ENCODE data around the gene CRHBP. TPM values are rescaled to one million over a fixed set of nuclear protein-coding genes. Genes with fewer than 3 reads are reported as not detected.

Gene CRHBP
- total RNA-seq, 4 donors from 2014 or later: 1.4 to 2.1 TPM; not detected in 2

DNA sequence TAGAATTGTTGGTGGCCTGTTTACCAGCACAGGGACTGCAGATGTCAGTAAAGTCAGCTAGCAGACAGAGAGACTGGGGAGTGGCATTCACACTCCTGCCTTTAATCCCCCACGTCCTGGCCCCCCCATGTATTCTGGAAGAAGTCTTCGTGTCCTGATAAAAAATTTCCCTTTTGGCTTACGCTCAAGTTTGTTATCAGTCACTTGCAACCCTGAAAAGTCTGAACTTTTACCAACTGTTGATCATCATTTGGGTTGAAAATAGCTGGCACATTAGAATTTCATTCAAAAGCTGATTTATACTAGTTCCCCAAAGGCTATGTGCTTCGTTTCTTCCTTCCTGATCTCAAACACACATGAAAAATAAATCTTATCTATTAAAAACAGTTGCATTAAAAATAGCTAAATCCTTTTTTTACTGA lies 5.8 kb upstream of the CRHBP start:
- TF ChIP-seq, protein P1, sequence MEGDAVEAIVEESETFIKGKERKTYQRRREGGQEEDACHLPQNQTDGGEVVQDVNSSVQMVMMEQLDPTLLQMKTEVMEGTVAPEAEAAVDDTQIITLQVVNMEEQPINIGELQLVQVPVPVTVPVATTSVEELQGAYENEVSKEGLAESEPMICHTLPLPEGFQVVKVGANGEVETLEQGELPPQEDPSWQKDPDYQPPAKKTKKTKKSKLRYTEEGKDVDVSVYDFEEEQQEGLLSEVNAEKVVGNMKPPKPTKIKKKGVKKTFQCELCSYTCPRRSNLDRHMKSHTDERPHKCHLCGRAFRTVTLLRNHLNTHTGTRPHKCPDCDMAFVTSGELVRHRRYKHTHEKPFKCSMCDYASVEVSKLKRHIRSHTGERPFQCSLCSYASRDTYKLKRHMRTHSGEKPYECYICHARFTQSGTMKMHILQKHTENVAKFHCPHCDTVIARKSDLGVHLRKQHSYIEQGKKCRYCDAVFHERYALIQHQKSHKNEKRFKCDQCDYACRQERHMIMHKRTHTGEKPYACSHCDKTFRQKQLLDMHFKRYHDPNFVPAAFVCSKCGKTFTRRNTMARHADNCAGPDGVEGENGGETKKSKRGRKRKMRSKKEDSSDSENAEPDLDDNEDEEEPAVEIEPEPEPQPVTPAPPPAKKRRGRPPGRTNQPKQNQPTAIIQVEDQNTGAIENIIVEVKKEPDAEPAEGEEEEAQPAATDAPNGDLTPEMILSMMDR (IDR thresholded peaks at IDR 0.05): no peak
- no peak for TF ChIP-seq POLR2A (IDR thresholded peaks at IDR 0.05)
- TF ChIP-seq EP300 (IDR thresholded peaks at IDR 0.05): peak in 1 of 2 donors; percentile 20
- no peak for DNase-seq (ENCODE audit: low spot score in 2 of 2)
- H3K4me1 ChIP-seq: no peaks in the 10 kb centered on the region
- H3K9me3 ChIP-seq: no peaks in the 10 kb centered on the region
- WGBS, 2 donors: 44 to 51% methylated on average over 4 of the region's 4 CpGs
- H3K36me3 ChIP-seq: no peaks in the 10 kb centered on the region
- no peak overlapping the region for H3K4me3 ChIP-seq
- H3K27me3 ChIP-seq: no peaks in the 10 kb centered on the region
- H3K27ac ChIP-seq: no peak overlapping the region

GRCh38 chr5:76953551-76954382 lies 922 bp downstream of the CRHBP start:
- no peak for TF ChIP-seq POLR2A (IDR thresholded peaks at IDR 0.05)
- TF ChIP-seq, protein P1 (IDR thresholded peaks at IDR 0.05): no peak
- TF ChIP-seq EP300 (IDR thresholded peaks at IDR 0.05): no peak
- Histone ChIP-seq H3K9me3 (no peaks in the 10 kb centered on the region), H3K27me3 (peaks cover 0 to 30% of the 10 kb centered on the region in 2 donors), H3K4me1 (peaks cover 0 to 18% (median 2%) of the 10 kb centered on the region in 4 donors), H3K4me3 (peak overlapping the region in 2 of 4 donors; percentile 21 to 49), H3K36me3 (no peaks in the 10 kb centered on the region), H3K27ac (no peak overlapping the region)
- no peak for DNase-seq (ENCODE audit: low spot score in 2 of 2)
- 0 to 1% methylated on average over 28 to 61 of the region's 81 CpGs for WGBS, 2 donors

DNA sequence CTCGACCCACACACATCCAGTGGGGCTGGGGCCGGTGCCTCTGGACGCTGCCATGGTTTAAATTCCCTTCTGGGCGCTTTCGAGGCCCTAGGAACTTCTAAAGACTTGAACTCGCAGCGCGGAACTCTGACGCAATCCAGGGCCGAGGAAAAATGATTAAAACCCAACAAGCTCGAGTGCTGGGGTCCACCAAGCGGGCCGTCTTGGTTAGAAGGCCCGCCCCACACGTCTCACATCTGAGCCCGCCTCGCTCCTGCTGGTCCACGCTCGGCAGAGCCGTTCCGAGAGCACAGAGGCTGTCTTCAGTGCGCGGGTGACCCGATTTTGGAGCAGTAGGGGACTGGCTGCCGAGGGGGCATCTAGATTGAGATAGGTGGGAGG lies 1.5 kb downstream of the CRHBP start:
- H3K27me3 ChIP-seq: peaks cover 0 to 30% of the 10 kb centered on the region in 2 donors
- H3K36me3 ChIP-seq: no peaks in the 10 kb centered on the region
- no peak for DNase-seq (ENCODE audit: low spot score in 2 of 2)
- no peak overlapping the region for H3K27ac ChIP-seq
- H3K4me3 ChIP-seq: peak overlapping the region in 2 of 4 donors; percentile 21 to 49
- no peak for TF ChIP-seq POLR2A (IDR thresholded peaks at IDR 0.05)
- TF ChIP-seq, protein P1 (IDR thresholded peaks at IDR 0.05): no peak
- peaks cover 0 to 18% (median 2%) of the 10 kb centered on the region in 4 donors for H3K4me1 ChIP-seq
- WGBS, 2 donors: 8% methylated on average over 17 to 25 of the region's 25 CpGs
- no peaks in the 10 kb centered on the region for H3K9me3 ChIP-seq

GRCh38 chr5:76956033-76956432 lies 3.2 kb downstream of the CRHBP start:
- TF ChIP-seq, protein P1 (IDR thresholded peaks at IDR 0.05): no peak
- TF ChIP-seq POLR2A (IDR thresholded peaks at IDR 0.05): no peak
- no peak for TF ChIP-seq EP300 (IDR thresholded peaks at IDR 0.05)
- Histone ChIP-seq H3K27me3 (peaks cover 0 to 30% of the 10 kb centered on the region in 2 donors), H3K27ac (no peak overlapping the region), H3K36me3 (no peaks in the 10 kb centered on the region), H3K4me3 (no peak overlapping the region), H3K4me1 (peaks cover 0 to 23% (median 2%) of the 10 kb centered on the region in 4 donors), H3K9me3 (no peaks in the 10 kb centered on the region)
- whole genome bisulfite sequencing, 2 donors: 85 to 93% methylated on average over 2 of the region's 2 CpGs
- DNase-seq (ENCODE audit: low spot score in 2 of 2): no peak
